HepG2 (cell line): Measurements from ENCODE around the gene MLX. TPM values are rescaled to one million over a fixed set of nuclear protein-coding genes. Genes with fewer than 3 reads are reported as not detected.

Source experiments
- AHDC1 ChIP-seq: sonication (generic); formaldehyde crosslinking; IDR thresholded peaks from 2 replicates; pipeline ENCODE4 v1.5.1; 2020; ENCODE audit warnings: mild to moderate bottlenecking, missing genetic modification reagents, borderline replicate concordance
- KLF6 ChIP-seq: IDR thresholded peaks from 2 replicates; pipeline ENCODE4 v1.8.0; 2016; ENCODE audit warnings: missing biosample characterization, missing genetic modification reagents
- NFAT5 ChIP-seq: sonication (generic); formaldehyde crosslinking; IDR thresholded peaks from 2 replicates; pipeline ENCODE4 v1.4.0; 2020; ENCODE audit warnings: missing genetic modification reagents
- NRL ChIP-seq: sonication (generic); formaldehyde crosslinking; IDR thresholded peaks from 2 replicates; pipeline ENCODE4 v1.5.0; 2020; ENCODE audit warnings: missing genetic modification reagents, mild to moderate bottlenecking, moderate library complexity, borderline replicate concordance
- PRPF4 ChIP-seq: fragments of 200-400 bp; formaldehyde crosslinking; IDR thresholded peaks from 2 replicates; pipeline ENCODE4 v1.6.1; 2016; ENCODE audit warnings: low read length, low read depth; ENCODE audit not compliant: poor library complexity, severe bottlenecking
- RNF219 ChIP-seq: sonication (generic); formaldehyde crosslinking; IDR thresholded peaks from 2 replicates; pipeline ENCODE4 v1.5.0; 2020; ENCODE audit warnings: mild to moderate bottlenecking, missing genetic modification reagents
- SKIL ChIP-seq: sonication (generic); formaldehyde crosslinking; IDR thresholded peaks from 2 replicates; pipeline ENCODE4 v1.8.0; 2022; ENCODE audit warnings: missing genetic modification reagents, mild to moderate bottlenecking, moderate library complexity, borderline replicate concordance
- ZNF414 ChIP-seq: sonication (generic); formaldehyde crosslinking; IDR thresholded peaks from 2 replicates; pipeline ENCODE4 v1.5.0; 2020; ENCODE audit warnings: missing genetic modification reagents
- ZNF441 ChIP-seq: sonication (generic); formaldehyde crosslinking; IDR thresholded peaks from 2 replicates; pipeline ENCODE4 v1.7.0; 2021; ENCODE audit warnings: missing genetic modification reagents, borderline replicate concordance
- ZNF670 ChIP-seq: sonication (generic); formaldehyde crosslinking; IDR thresholded peaks from 2 replicates; pipeline ENCODE4 v1.8.0; 2022; ENCODE audit warnings: mild to moderate bottlenecking, missing genetic modification reagents, borderline replicate concordance
- polyA plus RNA-seq, 8 experiments: library from polyadenylated mRNA; depleted of rRNA in 3 of 8; stranded (reverse) in 7 of 8; unstranded in 1 of 8; fragments of >200 nt; fragmentation: Illumina TruSeq in 4 of 8; extraction: Trizol in 4 of 8; gene quantifications; 2 replicates each; pipeline versions ENCODE4 v1.2.1 to v1.2.3, GENCODE V29; 2011 to 2016; ENCODE audit warnings: low read depth in 4 of 8, missing spikeins in 1 of 8, mixed read lengths in 1 of 8; ENCODE audit not compliant: insufficient read depth in 1 of 8
- total RNA-seq, 5 experiments: library from RNA; depleted of rRNA; stranded (reverse); fragments of >200 nt; fragmentation: Illumina TruSeq; extraction: Trizol; gene quantifications; 2 replicates each; pipeline ENCODE4 v1.2.3, GENCODE V29; 2016; ENCODE audit warnings: low read depth in 1 of 5

MLX gene
- total and polyA plus RNA-seq, 2 of the 13 experiments (the other 11 are each of a cell fraction or from before 2014, with no cell fraction given), result 38.9 to 74.4 TPM

GRCh38 chr17:42566215-42566882, 551 bp upstream of the MLX start (continued):
- TF ChIP-seq ZNF414 (CRISPR knock-in tag) (no peak), AHDC1 (0 out of 2 replicates have a peak, but pooled peaks have one; percentile 36), SKIL (0 out of 2 replicates have a peak, but pooled peaks have one; percentile 27), NRL (peak; percentile 46; the same call in 1 of the 2 replicates), NFAT5 (CRISPR knock-in tag) (0 out of 2 replicates have a peak, but pooled peaks have one; percentile 53), ZNF441 (CRISPR knock-in tag) (no peak), RNF219 (0 out of 2 replicates have a peak, but pooled peaks have one; percentile 6), KLF6 (no peak), ZNF670 (peak; percentile 15; the same call in 1 of the 2 replicates), PRPF4 (peak; percentile 72)
